ENCODE results near the gene ZACN.
"Not testable (repeated sequence)": the region's sequence is repeated elsewhere in the genome, so short reads cannot be mapped to it uniquely, and the experiment has no call there.

ZACN gene

GRCh38 chr17:76056882-76057281 is 22.1 kb upstream of the ZACN start:
- H3K4me3 ChIP-seq (ENCODE audit: low read depth, low read length), result no peak overlapping the region
- TF ChIP-seq CTCF (conservative IDR thresholded peaks at IDR 0.05; ENCODE audit: low read depth, low read length), result no peak
- no peak for DNase-seq (ENCODE audit: low read depth)

- DNase-seq (ENCODE audit: low read depth); H3K4me3 ChIP-seq (ENCODE audit: low read depth, low read length): not testable (repeated sequence)
These were observed 20.7 kb upstream of the ZACN start for GRCh38 chr17:76058264-76058663.

GRCh38 chr17:76063875-76064546 is 15.0 kb upstream of the ZACN start:
- DNase-seq (ENCODE audit: low read depth), result no peak
- TF ChIP-seq CTCF (conservative IDR thresholded peaks at IDR 0.05; ENCODE audit: low read depth, low read length), result no peak
- H3K4me3 ChIP-seq (ENCODE audit: low read depth, low read length), result no peak overlapping the region

GRCh38 chr17:76065775-76066174 is 13.2 kb upstream of the ZACN start:
- no peak overlapping the region for H3K4me3 ChIP-seq (ENCODE audit: low read depth, low read length)
- no peak for DNase-seq (ENCODE audit: low read depth)
- no peak for TF ChIP-seq CTCF (conservative IDR thresholded peaks at IDR 0.05; ENCODE audit: low read depth, low read length)

- TF ChIP-seq CTCF (conservative IDR thresholded peaks at IDR 0.05; ENCODE audit: low read depth, low read length), result no peak
- no peak for DNase-seq (ENCODE audit: low read depth)
- H3K4me3 ChIP-seq (ENCODE audit: low read depth, low read length), result peak overlapping the region; percentile 78
These were observed 7.3 kb upstream of the ZACN start for GRCh38 chr17:76071531-76072147.

- H3K4me3 ChIP-seq (ENCODE audit: low read depth, low read length), result peak within 1 kb of the TSS; percentile 78
- no peak for TF ChIP-seq CTCF (conservative IDR thresholded peaks at IDR 0.05; ENCODE audit: low read depth, low read length)
These were observed 6.7 kb upstream of the ZACN start, which contains the start of gene SRP68 for GRCh38 chr17:76072148-76072858. Gene SRP68, minus strand, starts transcription at chr17:76072517. Its CDS starts 26 bp downstream, at chr17:76072491.

More at GRCh38 chr17:76072148-76072858, 6.7 kb upstream of the ZACN start, which contains the start of gene SRP68:
- DNase-seq (ENCODE audit: low read depth), result peak; percentile 95

All from choroid plexus epithelial cell (primary cell).